IMR-90 (cell line): ENCODE measurements around the gene CD244. TPM values are rescaled to one million over a fixed set of nuclear protein-coding genes. Genes with fewer than 3 reads are reported as not detected.
"Not testable (repeated sequence)": the region's sequence is repeated elsewhere in the genome, so short reads cannot be mapped to it uniquely, and the experiment has no call there.

Experiments used
- ATAC-seq: fragments of 200-7000 bp; cut with Tn5 transposase; 2 replicates; pipeline ENCODE4 v1.9.1; 2020; ENCODE audit warnings: low read depth, mild to moderate bottlenecking, moderate library complexity
- BruUV-seq: library from RNA; stranded (reverse); fragments of 400-500 nt; replicated peaks from 2 replicates; lab custom pipeline; 2021; lab: Mats Ljungman, UMichigan
- CTCF ChIA-PET: fragments of 300-600 bp; formaldehyde crosslinking; extraction: SDS; loops from one replicate; lab custom pipeline; 2021; ENCODE audit warnings: antibody characterized with exemption; lab: Yijun Ruan, JAX
- POLR2A ChIA-PET: fragments of 300-600 bp; sonication (Branson Sonifier 250); formaldehyde crosslinking; loops from one replicate; lab custom pipeline; 2022; ENCODE audit warnings: antibody characterized with exemption; ENCODE audit not compliant: unreplicated experiment; lab: Charles Lee
- DNase-seq: peaks from one replicate; pipeline ENCODE4 v3.0.0; 2013
- H2AFZ ChIP-seq: replicated peaks from 2 replicates; pipeline ENCODE3; 2013; ENCODE audit warnings: low read length, mild to moderate bottlenecking; ENCODE audit not compliant: poor library complexity
- H2AK5ac ChIP-seq: 2 replicates; pipeline ENCODE4 v1.6.1; 2013; ENCODE audit warnings: low read depth, low read length, inconsistent platforms
- H2AK9ac ChIP-seq: replicated peaks from 2 replicates; pipeline ENCODE3; 2013; ENCODE audit warnings: mild to moderate bottlenecking, low read depth, low read length, moderate library complexity; ENCODE audit not compliant: poor library complexity
- H2BK120ac ChIP-seq: 2 replicates; pipeline ENCODE4 v1.6.1; 2013; ENCODE audit warnings: low read depth, low read length, inconsistent platforms
- H2BK15ac ChIP-seq: 3 replicates; pipeline ENCODE4 v1.6.1; 2013; ENCODE audit warnings: low read depth, low read length, inconsistent platforms
- H2BK20ac ChIP-seq: 2 replicates; pipeline ENCODE4 v1.6.1; 2013; ENCODE audit warnings: low read depth, mild to moderate bottlenecking, inconsistent platforms, low read length, moderate library complexity
- H2BK5ac ChIP-seq: 2 replicates; pipeline ENCODE4 v1.6.1; 2013; ENCODE audit warnings: mild to moderate bottlenecking, low read depth, low read length, inconsistent platforms; ENCODE audit not compliant: poor library complexity, severe bottlenecking
- H3K14ac ChIP-seq: replicated peaks from 2 replicates; pipeline ENCODE4 v1.6.1; 2013; ENCODE audit warnings: low read depth, low read length, inconsistent platforms
- H3K18ac ChIP-seq: 2 replicates; pipeline ENCODE4 v1.6.1; 2013; ENCODE audit warnings: low read depth, low read length, control low read depth
- H3K23ac ChIP-seq: 2 replicates; pipeline ENCODE4 v1.6.1; 2013; ENCODE audit warnings: low read depth, low read length, inconsistent platforms
- H3K27ac ChIP-seq: 2 replicates; pipeline ENCODE4 v1.5.1; 2013; ENCODE audit warnings: mild to moderate bottlenecking, control low read depth, low read length; ENCODE audit not compliant: insufficient read depth
- H3K27me3 ChIP-seq: 2 replicates; pipeline ENCODE4 v1.6.1; 2013; ENCODE audit warnings: low read length; ENCODE audit not compliant: control insufficient read depth, insufficient read depth
- H3K36me3 ChIP-seq: 2 replicates; pipeline ENCODE4 v1.6.1; 2013; ENCODE audit warnings: low read length, mixed read lengths; ENCODE audit not compliant: control insufficient read depth, insufficient read depth
- H3K4ac ChIP-seq: 2 replicates; pipeline ENCODE4 v1.6.1; 2013; ENCODE audit warnings: low read depth, low read length, inconsistent platforms
- H3K4me1 ChIP-seq: 2 replicates; pipeline ENCODE4 v1.6.1; 2013; ENCODE audit warnings: low read length, mixed read lengths; ENCODE audit not compliant: control insufficient read depth, insufficient read depth
- H3K4me2 ChIP-seq: 2 replicates; pipeline ENCODE4 v1.6.1; 2013; ENCODE audit warnings: low read depth, mild to moderate bottlenecking, control low read depth, low read length, moderate library complexity
- H3K4me3 ChIP-seq: 2 replicates; pipeline ENCODE4 v1.5.1; 2013; ENCODE audit warnings: low read depth, mild to moderate bottlenecking, control low read depth, low read length, moderate library complexity; ENCODE audit not compliant: insufficient read depth
- H3K56ac ChIP-seq: 2 replicates; pipeline ENCODE4 v1.6.1; 2013; ENCODE audit warnings: low read length, inconsistent platforms; ENCODE audit not compliant: insufficient read depth; ENCODE audit errors: extremely low read depth
- H3K79me1 ChIP-seq, 2 experiments: 2 replicates each; pipeline ENCODE4 v1.6.1; 2013; ENCODE audit warnings: low read length in 2 of 2, inconsistent platforms in 1 of 2, low read depth in 1 of 2
- H3K9ac ChIP-seq: 2 replicates; pipeline ENCODE4 v1.6.1; 2013; ENCODE audit warnings: low read depth, low read length, control low read depth
- H3K9me1 ChIP-seq: 2 replicates; pipeline ENCODE4 v1.6.1; 2013; ENCODE audit warnings: low read length, inconsistent platforms; ENCODE audit not compliant: insufficient read depth
- H3K9me3 ChIP-seq: 2 replicates; pipeline ENCODE4 v1.6.1; 2013; ENCODE audit warnings: low read length; ENCODE audit not compliant: control insufficient read depth, insufficient read depth
- H4K20me1 ChIP-seq: 2 replicates; pipeline ENCODE4 v1.6.1; 2013; ENCODE audit warnings: low read length, inconsistent platforms; ENCODE audit not compliant: insufficient read depth
- H4K5ac ChIP-seq: 2 replicates; pipeline ENCODE4 v1.6.1; 2013; ENCODE audit warnings: mild to moderate bottlenecking, low read depth, low read length, control low read depth
- H4K8ac ChIP-seq, 2 experiments: 2 replicates each; pipeline ENCODE4 v1.6.1; 2013; ENCODE audit warnings: low read depth in 2 of 2, low read length in 2 of 2, control low read depth in 1 of 2, inconsistent platforms in 1 of 2
- H4K91ac ChIP-seq: 2 replicates; pipeline ENCODE4 v1.6.1; 2013; ENCODE audit warnings: low read depth, low read length, inconsistent platforms; ENCODE audit not compliant: insufficient read depth
- FOS ChIP-seq: fragments of 150-350 bp; IDR thresholded peaks from 2 replicates; pipeline ENCODE4 v1.6.1; 2016; ENCODE audit warnings: low read depth, low read length
- NFE2L2 ChIP-seq: fragments of 150-350 bp; IDR thresholded peaks from 2 replicates; pipeline ENCODE4 v1.6.1; 2016; ENCODE audit warnings: low read depth, mild to moderate bottlenecking, low read length
- RFX5 ChIP-seq: IDR thresholded peaks from 2 replicates; pipeline ENCODE4 v1.8.0; 2012; ENCODE audit warnings: low read depth, mild to moderate bottlenecking, low read length, moderate library complexity
- USF2 ChIP-seq: fragments of 150-350 bp; IDR thresholded peaks from 2 replicates; pipeline ENCODE4 v1.6.1; 2017; ENCODE audit warnings: mild to moderate bottlenecking, antibody characterized with exemption, low read length, low read depth
- WGBS, 2 experiments: methylation state at CpG; one replicate each; pipeline versions ENCODE4 v1.1.5 to v1.1.7; 2013; ENCODE audit warnings: missing lambda C conversion rate in 2 of 2; ENCODE audit not compliant: insufficient read length in 1 of 2; ENCODE audit errors: extremely low coverage in 2 of 2; 5-methylcytosine and 5-hydroxymethylcytosine counted together
- dilution Hi-C: fragments of 300-500 bp; cut with HindIII; formaldehyde crosslinking; loops from one replicate; pipeline ENCODE4 v1.14.3; 2018; ENCODE audit warnings: low sequenced_read_pairs; ENCODE audit not compliant: unreplicated experiment
- in situ Hi-C: fragments of 300-500 bp; cut with MboI; formaldehyde crosslinking; loops from 3 replicates; pipeline ENCODE4 v1.14.3; 2019; ENCODE audit warnings: low sequenced_read_pairs, inconsistent platforms, mixed read lengths
- intact Hi-C: fragments of 100-400 bp; cut with micrococcal nuclease; formaldehyde crosslinking; loops from 2 replicates; pipeline ENCODE4 v1.10.0; 2022
- polyA plus RNA-seq, 3 experiments: library from polyadenylated mRNA; depleted of rRNA; stranded (reverse); fragments of >200 nt; gene quantifications; 2 replicates each; pipeline ENCODE4 v1.2.3, GENCODE V29; 2012; ENCODE audit warnings: low replicate concordance in 1 of 3
- total RNA-seq: library from RNA; depleted of rRNA; stranded (reverse); fragments of >200 nt; gene quantifications from 2 replicates; pipeline ENCODE4 v1.2.3, GENCODE V29; 2012
- TF ChIP-seq, protein P1 (sequence below): fragments of 150-350 bp; IDR thresholded peaks from 2 replicates; pipeline ENCODE4 v1.6.1; 2016; ENCODE audit warnings: low read depth, mild to moderate bottlenecking, low read length, moderate library complexity, borderline replicate concordance

The CD244 gene
- total and polyA plus RNA-seq, 2 of the 4 experiments (the other 2 are of a cell fraction), result not detected

DNA sequence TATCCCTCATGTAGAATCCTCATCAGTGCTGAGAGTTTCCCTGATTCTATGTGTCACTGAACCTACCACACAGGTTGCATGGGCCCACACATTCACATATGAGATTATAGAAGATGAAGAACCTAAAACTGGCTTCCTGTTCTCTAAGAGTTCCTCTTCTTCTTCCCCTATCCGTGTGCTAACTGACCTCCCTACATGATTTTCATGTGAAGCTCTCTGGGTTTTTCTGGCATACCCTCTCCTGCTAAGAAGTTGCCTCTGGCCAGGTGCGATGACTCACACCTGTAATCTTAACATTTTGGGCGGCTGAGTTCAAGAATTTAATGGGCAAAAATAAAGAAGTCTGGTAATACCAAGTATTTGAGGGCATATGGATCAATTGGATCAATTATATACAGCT is 5.5 kb upstream of the CD244 start:
- no peaks in the 10 kb centered on the region for H3K27me3 ChIP-seq
- no peak overlapping the region for H3K9ac ChIP-seq
- H3K56ac ChIP-seq, result no peak overlapping the region
- BruUV-seq, result no TSS peak
- H3K4me2 ChIP-seq, result no peak overlapping the region
- no peak overlapping the region for H2AK9ac ChIP-seq
- no peaks in the 10 kb centered on the region for H3K79me1 ChIP-seq
- H2BK5ac ChIP-seq, result no peak overlapping the region
- DNase-seq (no peak), ATAC-seq (no peak)
- H4K91ac ChIP-seq, result no peak overlapping the region
- no peak overlapping the region for H3K18ac ChIP-seq
- ChIA-PET POLR2A (no interaction called here), CTCF (no interaction called here)
- H3K4me3 ChIP-seq, result no peak overlapping the region
- no peak overlapping the region for H2BK15ac ChIP-seq
- H3K9me1 ChIP-seq, result no peaks in the 10 kb centered on the region
- TF ChIP-seq NFE2L2, result no peak
- TF ChIP-seq, protein P1, sequence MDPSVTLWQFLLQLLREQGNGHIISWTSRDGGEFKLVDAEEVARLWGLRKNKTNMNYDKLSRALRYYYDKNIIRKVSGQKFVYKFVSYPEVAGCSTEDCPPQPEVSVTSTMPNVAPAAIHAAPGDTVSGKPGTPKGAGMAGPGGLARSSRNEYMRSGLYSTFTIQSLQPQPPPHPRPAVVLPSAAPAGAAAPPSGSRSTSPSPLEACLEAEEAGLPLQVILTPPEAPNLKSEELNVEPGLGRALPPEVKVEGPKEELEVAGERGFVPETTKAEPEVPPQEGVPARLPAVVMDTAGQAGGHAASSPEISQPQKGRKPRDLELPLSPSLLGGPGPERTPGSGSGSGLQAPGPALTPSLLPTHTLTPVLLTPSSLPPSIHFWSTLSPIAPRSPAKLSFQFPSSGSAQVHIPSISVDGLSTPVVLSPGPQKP, result no peak
- no peak for TF ChIP-seq RFX5
- no peak for TF ChIP-seq FOS
- no peak for TF ChIP-seq USF2
- no CpG with 5 or more reads among the region's 3 CpGs for WGBS, 2 experiments
- no peak overlapping the region for H3K14ac ChIP-seq
- H3K27ac ChIP-seq, result no peak overlapping the region
- no peak overlapping the region for H2AFZ ChIP-seq
- H4K8ac ChIP-seq, result no peak overlapping the region
- H3K23ac ChIP-seq, result no peak overlapping the region
- no peak overlapping the region for H3K4ac ChIP-seq
- no peaks in the 10 kb centered on the region for H3K36me3 ChIP-seq
- no peak overlapping the region for H2BK120ac ChIP-seq
- H3K4me1 ChIP-seq, result no peaks in the 10 kb centered on the region
- H2AK5ac ChIP-seq, result no peak overlapping the region
- in situ Hi-C loops, result no loop called here
- intact Hi-C loops, result no loop called here
- H2BK20ac ChIP-seq, result no peak overlapping the region
- no peaks in the 10 kb centered on the region for H4K20me1 ChIP-seq
- no peaks in the 10 kb centered on the region for H3K9me3 ChIP-seq
- no peak overlapping the region for H4K5ac ChIP-seq
- dilution Hi-C loops, result no loop called here

GRCh38 chr1:160867651-160868050 is 5.0 kb upstream of the CD244 start:
- H3K4ac ChIP-seq, H3K4me1 ChIP-seq, H3K56ac ChIP-seq, H2BK20ac ChIP-seq, H2AK9ac ChIP-seq, POLR2A ChIA-PET, ATAC-seq, H3K9ac ChIP-seq, BruUV-seq, dilution Hi-C loops, H4K8ac ChIP-seq, H2BK120ac ChIP-seq, H4K20me1 ChIP-seq, H3K4me2 ChIP-seq, H2BK15ac ChIP-seq, H3K23ac ChIP-seq, H4K5ac ChIP-seq, H3K27ac ChIP-seq, H2BK5ac ChIP-seq, H3K14ac ChIP-seq, DNase-seq, H2AFZ ChIP-seq, H2AK5ac ChIP-seq, H3K79me1 ChIP-seq, H3K36me3 ChIP-seq, H4K91ac ChIP-seq, H3K9me1 ChIP-seq, H3K18ac ChIP-seq, in situ Hi-C loops, H3K27me3 ChIP-seq, H3K9me3 ChIP-seq, intact Hi-C loops, H3K4me3 ChIP-seq, CTCF ChIA-PET: not testable (repeated sequence)
- WGBS, 2 experiments, result no CpG with 5 or more reads among the region's 4 CpGs
